WTC11 (cell line): ENCODE results near the gene HTR4. TPM values are rescaled to one million over a fixed set of nuclear protein-coding genes. Genes with fewer than 3 reads are reported as not detected.
A peak's percentile ranks its signal among the peaks of the same experiment; 100 is the strongest.

Experiments used
- ATAC-seq: fragments of 200-7000 bp; cut with Tn5 transposase; 2 replicates; pipeline ENCODE4 v1.10.0; 2021; ENCODE audit warnings: mild to moderate bottlenecking, moderate library complexity
- CTCF ChIA-PET: fragments of 300-600 bp; sonication (Branson Sonifier 250); formaldehyde crosslinking; loops from one replicate; lab custom pipeline; 2021; ENCODE audit warnings: antibody characterized with exemption; lab: Charles Lee
- POLR2A ChIA-PET: fragments of 350-600 bp; sonication (Branson Sonifier 250); formaldehyde crosslinking; loops from one replicate; lab custom pipeline; 2021; ENCODE audit warnings: antibody characterized with exemption; lab: Charles Lee
- DNase-seq: peaks from one replicate; pipeline ENCODE4 v3.0.0; 2021; ENCODE audit warnings: low spot score
- H3K27ac Mint-ChIP-seq: 2 replicates; pipeline ENCODE4 v1.8.0; 2021; ENCODE audit warnings: mixed read lengths
- H3K27me3 Mint-ChIP-seq: 2 replicates; pipeline ENCODE4 v1.8.0; 2021; ENCODE audit warnings: low read depth, mild to moderate bottlenecking, moderate library complexity, mixed read lengths
- H3K36me3 Mint-ChIP-seq: 2 replicates; pipeline ENCODE4 v1.8.0; 2021; ENCODE audit warnings: mixed read lengths
- H3K4me1 Mint-ChIP-seq: 2 replicates; pipeline ENCODE4 v1.8.0; 2022; ENCODE audit warnings: mixed read lengths
- H3K4me3 Mint-ChIP-seq: 2 replicates; pipeline ENCODE4 v1.8.0; 2021; ENCODE audit warnings: mild to moderate bottlenecking, moderate library complexity, mixed read lengths
- H3K9me3 Mint-ChIP-seq: 2 replicates; pipeline ENCODE4 v1.8.0; 2021; ENCODE audit warnings: mixed read lengths
- AFF4 ChIP-seq: sonication (generic); formaldehyde crosslinking; IDR thresholded peaks from 2 replicates; pipeline ENCODE4 v1.8.1; 2023; ENCODE audit warnings: mild to moderate bottlenecking, missing genetic modification reagents, borderline replicate concordance
- ATF1 ChIP-seq: sonication (generic); formaldehyde crosslinking; IDR thresholded peaks from 2 replicates; pipeline ENCODE4 v1.8.1; 2023; ENCODE audit warnings: mild to moderate bottlenecking, moderate library complexity, missing genetic modification reagents
- CREM ChIP-seq: sonication (generic); formaldehyde crosslinking; IDR thresholded peaks from 2 replicates; pipeline ENCODE4 v1.8.1; 2022; ENCODE audit warnings: mild to moderate bottlenecking, missing genetic modification reagents, moderate library complexity
- E2F4 ChIP-seq: sonication (generic); formaldehyde crosslinking; IDR thresholded peaks from 2 replicates; pipeline ENCODE4 v1.8.1; 2022; ENCODE audit warnings: low read depth, mild to moderate bottlenecking, moderate library complexity, missing genetic modification reagents, borderline replicate concordance
- ESRRA ChIP-seq: sonication (generic); formaldehyde crosslinking; IDR thresholded peaks from 2 replicates; pipeline ENCODE4 v1.8.1; 2022; ENCODE audit warnings: mild to moderate bottlenecking, missing genetic modification reagents, borderline replicate concordance
- FOXJ3 ChIP-seq: sonication (generic); formaldehyde crosslinking; IDR thresholded peaks from 2 replicates; pipeline ENCODE4 v1.9.0; 2021; ENCODE audit warnings: missing genetic modification reagents, mild to moderate bottlenecking, borderline replicate concordance
- FOXK1 ChIP-seq: sonication (generic); formaldehyde crosslinking; IDR thresholded peaks from 2 replicates; pipeline ENCODE4 v1.8.0; 2022; ENCODE audit warnings: mild to moderate bottlenecking, moderate library complexity, missing genetic modification reagents
- HMGA2 ChIP-seq: fragments of 250-450 bp; sonication (Bioruptor Pico); IDR thresholded peaks from 2 replicates; pipeline ENCODE4 v1.4.0; 2021; ENCODE audit warnings: mild to moderate bottlenecking, moderate library complexity
- NR1H2 ChIP-seq: sonication (generic); formaldehyde crosslinking; IDR thresholded peaks from 2 replicates; pipeline ENCODE4 v1.9.0; 2021; ENCODE audit warnings: mild to moderate bottlenecking, moderate library complexity, missing genetic modification reagents
- SMAD3 ChIP-seq: sonication (generic); formaldehyde crosslinking; IDR thresholded peaks from 2 replicates; pipeline ENCODE4 v1.8.0; 2022; ENCODE audit warnings: missing genetic modification reagents, mild to moderate bottlenecking, borderline replicate concordance
- SMAD4 ChIP-seq: sonication (generic); formaldehyde crosslinking; IDR thresholded peaks from 2 replicates; pipeline ENCODE4 v1.8.0; 2022; ENCODE audit warnings: mild to moderate bottlenecking, missing genetic modification reagents
- SOX15 ChIP-seq: fragments of 250-450 bp; sonication (Bioruptor Pico); IDR thresholded peaks from 2 replicates; pipeline ENCODE4 v1.9.0; 2021; ENCODE audit warnings: mild to moderate bottlenecking
- ZBTB21 ChIP-seq: sonication (generic); formaldehyde crosslinking; IDR thresholded peaks from 2 replicates; pipeline ENCODE4 v1.8.1; 2023; ENCODE audit warnings: mild to moderate bottlenecking, missing genetic modification reagents, borderline replicate concordance
- ZBTB43 ChIP-seq: sonication (generic); formaldehyde crosslinking; IDR thresholded peaks from 2 replicates; pipeline ENCODE4 v1.8.1; 2023; ENCODE audit warnings: mild to moderate bottlenecking, missing genetic modification reagents
- ZNF138 ChIP-seq: sonication (generic); formaldehyde crosslinking; conservative IDR thresholded peaks from 2 replicates; pipeline ENCODE4 v1.8.1; 2022; ENCODE audit warnings: mild to moderate bottlenecking, moderate library complexity, missing genetic modification reagents
- ZNF232 ChIP-seq: sonication (generic); formaldehyde crosslinking; IDR thresholded peaks from 2 replicates; pipeline ENCODE4 v1.8.0; 2022; ENCODE audit warnings: mild to moderate bottlenecking, missing genetic modification reagents
- ZNF263 ChIP-seq: sonication (generic); formaldehyde crosslinking; IDR thresholded peaks from 2 replicates; pipeline ENCODE4 v1.8.1; 2022; ENCODE audit warnings: low read depth, mild to moderate bottlenecking, moderate library complexity, missing genetic modification reagents
- ZNF671 ChIP-seq: fragments of 250-450 bp; sonication (Bioruptor Pico); IDR thresholded peaks from 2 replicates; pipeline ENCODE4 v1.8.0; 2021; ENCODE audit warnings: mild to moderate bottlenecking
- total RNA-seq: library from RNA; stranded (reverse); gene quantifications from 3 replicates; pipeline ENCODE4 v1.2.3, GENCODE V29; 2021
- TF ChIP-seq, protein P1 (sequence below): fragments of 250-450 bp; sonication (Bioruptor Pico); IDR thresholded peaks from 2 replicates; pipeline ENCODE4 v1.9.0; 2021; ENCODE audit warnings: moderate library complexity, mild to moderate bottlenecking, inconsistent platforms, borderline replicate concordance
- TF ChIP-seq, protein P2 (sequence below): sonication (generic); formaldehyde crosslinking; IDR thresholded peaks from 2 replicates; pipeline ENCODE4 v1.8.1; 2022; ENCODE audit warnings: missing genetic modification reagents, borderline replicate concordance
- TF ChIP-seq, protein P3 (sequence below): sonication (generic); formaldehyde crosslinking; IDR thresholded peaks from 2 replicates; pipeline ENCODE4 v1.8.0; 2022; ENCODE audit warnings: mild to moderate bottlenecking, missing genetic modification reagents

HTR4 gene
- total RNA-seq, 1 experiment from 2014 or later = not detected

- DNase-seq (no peak), ATAC-seq (no peak)
- ChIA-PET POLR2A (no interaction called here), CTCF (no interaction called here)
- Mint-ChIP-seq H3K9me3 (no peaks in the 10 kb centered on the region), H3K27ac (no peak overlapping the region), H3K4me1 (no peaks in the 10 kb centered on the region), H3K27me3 (no peaks in the 10 kb centered on the region), H3K4me3 (no peak overlapping the region), H3K36me3 (no peaks in the 10 kb centered on the region)
- TF ChIP-seq ZBTB21 (CRISPR knock-in tag) (no peak), HMGA2 (CRISPR knock-in tag) (peak; percentile 88)
These were observed 38.6 kb downstream of the HTR4 start for GRCh38 chr5:148615644-148616275.

- CTCF ChIA-PET = interaction anchor here (1.5 kb wide), 1 partner anchor 80 kb away, joined by 7 read pairs; no protein-coding TSS in a partner anchor
- ATAC-seq (no peak), DNase-seq (no peak)
- Mint-ChIP-seq H3K9me3 (no peaks in the 10 kb centered on the region), H3K4me1 (no peaks in the 10 kb centered on the region), H3K4me3 (no peak overlapping the region), H3K27me3 (no peaks in the 10 kb centered on the region), H3K36me3 (no peaks in the 10 kb centered on the region), H3K27ac (no peak overlapping the region)
- no peak for TF ChIP-seq ZNF263 (CRISPR knock-in tag)
- TF ChIP-seq, protein P1, sequence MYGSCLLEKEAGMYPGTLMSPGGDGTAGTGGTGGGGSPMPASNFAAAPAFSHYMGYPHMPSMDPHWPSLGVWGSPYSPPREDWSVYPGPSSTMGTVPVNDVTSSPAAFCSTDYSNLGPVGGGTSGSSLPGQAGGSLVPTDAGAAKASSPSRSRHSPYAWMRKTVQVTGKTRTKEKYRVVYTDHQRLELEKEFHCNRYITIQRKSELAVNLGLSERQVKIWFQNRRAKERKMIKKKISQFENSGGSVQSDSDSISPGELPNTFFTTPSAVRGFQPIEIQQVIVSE (CRISPR knock-in tag) = no peak
- no peak for TF ChIP-seq ZBTB21 (CRISPR knock-in tag)
- TF ChIP-seq AFF4 (CRISPR knock-in tag) = no peak
- no peak for TF ChIP-seq SMAD4 (CRISPR knock-in tag)
- TF ChIP-seq ZBTB43 = no peak
- no peak for TF ChIP-seq ATF1
- no peak for TF ChIP-seq ZNF138
- no peak for TF ChIP-seq FOXJ3 (CRISPR knock-in tag)
- TF ChIP-seq, protein P2, sequence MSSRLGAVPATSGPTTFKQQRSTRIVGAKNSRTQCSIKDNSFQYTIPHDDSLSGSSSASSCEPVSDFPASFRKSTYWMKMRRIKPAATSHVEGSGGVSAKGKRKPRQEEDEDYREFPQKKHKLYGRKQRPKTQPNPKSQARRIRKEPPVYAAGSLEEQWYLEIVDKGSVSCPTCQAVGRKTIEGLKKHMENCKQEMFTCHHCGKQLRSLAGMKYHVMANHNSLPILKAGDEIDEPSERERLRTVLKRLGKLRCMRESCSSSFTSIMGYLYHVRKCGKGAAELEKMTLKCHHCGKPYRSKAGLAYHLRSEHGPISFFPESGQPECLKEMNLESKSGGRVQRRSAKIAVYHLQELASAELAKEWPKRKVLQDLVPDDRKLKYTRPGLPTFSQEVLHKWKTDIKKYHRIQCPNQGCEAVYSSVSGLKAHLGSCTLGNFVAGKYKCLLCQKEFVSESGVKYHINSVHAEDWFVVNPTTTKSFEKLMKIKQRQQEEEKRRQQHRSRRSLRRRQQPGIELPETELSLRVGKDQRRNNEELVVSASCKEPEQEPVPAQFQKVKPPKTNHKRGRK = no peak
- TF ChIP-seq ZNF671 (CRISPR knock-in tag) = no peak
- POLR2A ChIA-PET = no interaction called here
These were observed 46.9 kb downstream of the HTR4 start for GRCh38 chr5:148607406-148607805.

GRCh38 chr5:148606296-148606695, 48.0 kb downstream of the HTR4 start:
- Mint-ChIP-seq H3K9me3 (no peaks in the 10 kb centered on the region), H3K36me3 (no peaks in the 10 kb centered on the region), H3K27me3 (no peaks in the 10 kb centered on the region), H3K4me3 (no peak overlapping the region), H3K4me1 (no peaks in the 10 kb centered on the region), H3K27ac (no peak overlapping the region)
- DNase-seq = no peak
- CTCF ChIA-PET = interaction anchor here (1.2 to 1.5 kb wide), 2 partner anchors 81 to 125 kb away, joined by 4 to 7 read pairs; no protein-coding TSS in a partner anchor
- POLR2A ChIA-PET = no interaction called here
- ATAC-seq = no peak
- TF ChIP-seq, protein P3, sequence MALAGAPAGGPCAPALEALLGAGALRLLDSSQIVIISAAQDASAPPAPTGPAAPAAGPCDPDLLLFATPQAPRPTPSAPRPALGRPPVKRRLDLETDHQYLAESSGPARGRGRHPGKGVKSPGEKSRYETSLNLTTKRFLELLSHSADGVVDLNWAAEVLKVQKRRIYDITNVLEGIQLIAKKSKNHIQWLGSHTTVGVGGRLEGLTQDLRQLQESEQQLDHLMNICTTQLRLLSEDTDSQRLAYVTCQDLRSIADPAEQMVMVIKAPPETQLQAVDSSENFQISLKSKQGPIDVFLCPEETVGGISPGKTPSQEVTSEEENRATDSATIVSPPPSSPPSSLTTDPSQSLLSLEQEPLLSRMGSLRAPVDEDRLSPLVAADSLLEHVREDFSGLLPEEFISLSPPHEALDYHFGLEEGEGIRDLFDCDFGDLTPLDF = no peak
- TF ChIP-seq CREM (no peak), E2F4 (CRISPR knock-in tag) (no peak), ZNF263 (CRISPR knock-in tag) (no peak), NR1H2 (CRISPR knock-in tag) (no peak), FOXK1 (CRISPR knock-in tag) (no peak), SMAD3 (CRISPR knock-in tag) (no peak), ZNF232 (CRISPR knock-in tag) (no peak), ESRRA (CRISPR knock-in tag) (no peak), SOX15 (CRISPR knock-in tag) (no peak)
